Measurements from ENCODE around the gene NUMA1.

DNA sequence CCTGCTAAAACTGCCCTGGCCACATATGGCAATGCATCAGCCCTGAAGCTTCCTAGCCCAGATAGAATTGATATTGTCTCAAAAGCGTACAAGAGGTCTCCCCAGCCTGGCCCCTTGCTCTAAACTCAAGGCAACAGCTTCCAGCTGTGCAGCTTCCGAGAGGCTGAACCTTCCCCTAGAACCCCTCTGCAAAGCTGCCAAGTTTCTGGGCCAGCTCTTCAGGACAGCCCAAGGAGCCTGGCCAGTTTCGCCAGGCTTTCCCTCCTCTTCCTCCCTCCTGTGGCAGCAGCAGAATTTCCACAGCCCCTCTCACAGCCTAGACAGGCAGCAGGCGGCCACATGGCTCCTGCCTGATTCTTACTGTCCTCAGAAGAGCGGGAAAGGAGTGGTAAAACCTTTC, 34.5 kb downstream of the NUMA1 start:
- TF ChIP-seq POLR2A (IDR thresholded peaks at IDR 0.05; ENCODE audit: low read length) (no peak), GATA1 (IDR thresholded peaks at IDR 0.05; ENCODE audit: low read depth, low read length) (no peak)
